Measurements from ENCODE around the gene CACNA1C. TPM values are rescaled to one million over a fixed set of nuclear protein-coding genes. Genes with fewer than 3 reads are reported as not detected.

CACNA1C gene
- total RNA-seq, 4 donors from 2014 or later = 2.0 to 4.2 (median 2.5) TPM

DNA sequence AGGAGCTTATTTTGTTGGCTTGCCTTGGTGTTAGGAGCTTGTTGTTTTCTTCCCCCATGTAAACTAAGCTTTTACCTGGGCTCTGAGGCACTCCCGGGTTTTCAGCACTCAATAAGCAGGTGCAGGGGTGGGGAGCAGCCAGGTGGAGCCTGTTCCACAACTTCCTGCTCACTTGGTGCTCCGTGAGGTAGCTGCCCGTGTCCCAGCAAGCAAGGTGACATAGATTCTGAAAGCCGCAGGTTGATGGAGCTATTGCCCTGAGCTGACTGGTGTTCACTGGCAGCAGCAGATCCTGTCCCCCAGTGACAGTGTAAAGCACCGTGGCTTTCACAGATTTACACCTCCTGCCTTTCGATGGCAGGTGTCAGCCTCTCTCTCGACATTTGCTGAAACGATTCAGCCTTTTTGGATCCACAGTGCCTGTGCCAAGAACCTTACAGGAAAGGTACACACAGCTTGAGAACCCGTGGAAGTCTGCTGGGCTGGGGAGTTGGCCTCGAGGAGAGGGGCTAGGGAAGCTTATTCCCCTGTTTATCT is 446.2 kb downstream of the CACNA1C start:
- H3K36me3 ChIP-seq = no peaks in the 10 kb centered on the region
- TF ChIP-seq, protein P1, sequence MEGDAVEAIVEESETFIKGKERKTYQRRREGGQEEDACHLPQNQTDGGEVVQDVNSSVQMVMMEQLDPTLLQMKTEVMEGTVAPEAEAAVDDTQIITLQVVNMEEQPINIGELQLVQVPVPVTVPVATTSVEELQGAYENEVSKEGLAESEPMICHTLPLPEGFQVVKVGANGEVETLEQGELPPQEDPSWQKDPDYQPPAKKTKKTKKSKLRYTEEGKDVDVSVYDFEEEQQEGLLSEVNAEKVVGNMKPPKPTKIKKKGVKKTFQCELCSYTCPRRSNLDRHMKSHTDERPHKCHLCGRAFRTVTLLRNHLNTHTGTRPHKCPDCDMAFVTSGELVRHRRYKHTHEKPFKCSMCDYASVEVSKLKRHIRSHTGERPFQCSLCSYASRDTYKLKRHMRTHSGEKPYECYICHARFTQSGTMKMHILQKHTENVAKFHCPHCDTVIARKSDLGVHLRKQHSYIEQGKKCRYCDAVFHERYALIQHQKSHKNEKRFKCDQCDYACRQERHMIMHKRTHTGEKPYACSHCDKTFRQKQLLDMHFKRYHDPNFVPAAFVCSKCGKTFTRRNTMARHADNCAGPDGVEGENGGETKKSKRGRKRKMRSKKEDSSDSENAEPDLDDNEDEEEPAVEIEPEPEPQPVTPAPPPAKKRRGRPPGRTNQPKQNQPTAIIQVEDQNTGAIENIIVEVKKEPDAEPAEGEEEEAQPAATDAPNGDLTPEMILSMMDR (IDR thresholded peaks at IDR 0.05) = peak in 4 of 6 experiments; percentile 8 to 45 (median 38)
- TF ChIP-seq POLR2A (IDR thresholded peaks at IDR 0.05) = peak in 1 of 2 donors; percentile 29
- intact Hi-C loops (cut with DNase I) = loop anchor here (10.0 kb wide), 1 partner anchor 86 kb away; no protein-coding TSS in a partner anchor
- no peaks in the 10 kb centered on the region for H3K9me3 ChIP-seq
- WGBS, 2 donors = 46 to 50% methylated on average over 10 of the region's 10 CpGs
- H3K4me1 ChIP-seq = peaks cover 19 to 52% of the 10 kb centered on the region in 2 donors
- DNase-seq = peak; percentile 89
- H3K4me3 ChIP-seq (replicated peaks in 1 of 3) = no peak overlapping the region
- peak overlapping the region in 1 of 3 donors; percentile 30 for H3K27ac ChIP-seq
- H3K27me3 ChIP-seq = no peaks in the 10 kb centered on the region

DNA sequence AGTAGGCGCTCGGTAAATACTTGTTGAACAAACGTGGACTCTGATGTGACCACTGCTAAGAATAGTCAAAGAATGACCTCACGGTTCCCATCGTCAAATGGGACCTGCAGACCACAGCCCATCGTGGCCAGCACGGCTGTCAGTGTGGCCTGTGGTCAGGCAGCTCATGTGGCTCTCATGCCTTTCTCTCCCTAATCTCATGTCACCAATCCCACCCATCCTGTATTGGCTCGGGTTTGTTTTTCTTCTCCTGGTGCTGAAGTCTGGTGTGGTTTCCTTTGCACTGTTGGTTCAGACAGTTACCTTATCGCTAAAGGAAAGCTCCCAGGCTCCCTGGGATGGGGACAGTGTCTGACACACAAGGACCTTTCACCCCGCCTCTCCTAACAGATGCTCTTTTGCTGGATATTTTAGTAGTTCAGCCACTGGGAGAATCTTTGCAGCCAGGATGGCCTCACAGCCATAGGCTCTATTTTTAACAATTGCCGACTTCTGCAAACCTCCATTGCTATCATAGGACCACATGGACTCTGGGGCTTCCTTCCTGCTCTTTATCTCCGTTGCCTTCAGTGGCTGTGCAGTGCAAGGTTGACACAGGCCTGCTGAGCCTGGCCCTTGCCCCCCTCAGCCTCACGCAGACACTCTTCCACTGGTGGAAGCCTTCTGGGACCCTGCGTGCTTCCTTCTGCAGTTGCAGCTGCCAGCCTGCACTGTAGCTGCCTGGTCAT is 448.8 kb downstream of the CACNA1C start:
- 68 to 73% methylated on average over 14 of the region's 14 CpGs for WGBS, 2 donors
- intact Hi-C loops (cut with DNase I) = no loop called here
- H3K27ac ChIP-seq = peak overlapping the region in 1 of 3 donors; percentile 34
- TF ChIP-seq POLR2A (IDR thresholded peaks at IDR 0.05) = no peak
- TF ChIP-seq, protein P1 (IDR thresholded peaks at IDR 0.05) = no peak
- no peak for DNase-seq
- no peaks in the 10 kb centered on the region for H3K27me3 ChIP-seq
- H3K36me3 ChIP-seq = no peaks in the 10 kb centered on the region
- no peaks in the 10 kb centered on the region for H3K9me3 ChIP-seq
- peaks cover 16 to 32% of the 10 kb centered on the region in 2 donors for H3K4me1 ChIP-seq
- H3K4me3 ChIP-seq (replicated peaks in 1 of 3) = no peak overlapping the region

DNA sequence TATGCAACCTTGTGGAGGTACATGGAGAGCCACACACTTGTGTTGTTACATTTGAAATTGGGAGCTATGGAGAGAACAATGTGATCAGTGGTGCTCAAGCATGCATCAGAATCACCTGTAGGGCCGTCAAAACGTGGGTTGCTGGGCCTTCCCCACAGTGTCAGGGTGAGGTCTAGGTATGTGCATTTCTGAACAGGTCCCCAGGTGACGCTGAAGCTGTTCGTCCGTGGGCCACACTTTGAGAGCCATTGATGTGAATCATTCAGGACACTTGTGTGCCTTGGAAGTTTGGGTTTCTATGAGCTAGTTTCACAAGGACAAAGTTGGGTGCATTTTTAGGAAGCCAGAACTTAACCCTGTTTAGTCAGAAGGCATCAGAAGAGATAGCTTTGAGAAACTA is 450.2 kb downstream of the CACNA1C start:
- 30 to 65% methylated on average over 3 to 5 of the region's 5 CpGs for WGBS, 2 donors
- Histone ChIP-seq H3K9me3 (no peaks in the 10 kb centered on the region), H3K4me1 (peaks cover 16 to 32% of the 10 kb centered on the region in 2 donors), H3K27me3 (no peaks in the 10 kb centered on the region), H3K4me3 (replicated peaks in 1 of 3) (no peak overlapping the region), H3K36me3 (no peaks in the 10 kb centered on the region), H3K27ac (no peak overlapping the region)
- intact Hi-C loops (cut with DNase I) = no loop called here
- TF ChIP-seq, protein P1 (IDR thresholded peaks at IDR 0.05) = no peak
- no peak for TF ChIP-seq POLR2A (IDR thresholded peaks at IDR 0.05)
- peak; percentile 74 to 76 for DNase-seq

DNA sequence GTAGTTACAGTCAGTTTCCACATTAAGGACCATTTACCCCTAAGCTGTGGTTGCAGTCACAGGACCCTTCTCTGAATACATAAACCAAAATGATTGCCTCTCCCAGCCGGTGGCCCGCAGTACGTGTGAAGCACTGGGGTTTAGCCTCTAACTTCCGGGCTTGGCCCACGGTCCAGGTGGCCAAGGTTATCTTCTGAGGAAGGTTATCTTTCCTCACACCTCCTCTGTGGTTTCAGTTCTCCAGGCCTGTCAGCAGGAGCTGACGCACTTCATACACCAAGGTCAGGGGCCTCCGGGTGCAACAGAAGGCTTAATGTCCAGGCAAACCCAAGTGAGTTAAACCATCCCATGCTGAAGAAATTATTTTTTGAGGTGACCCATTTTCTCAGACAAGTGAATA is 451.0 kb downstream of the CACNA1C start:
- no peaks in the 10 kb centered on the region for H3K9me3 ChIP-seq
- H3K4me3 ChIP-seq (replicated peaks in 1 of 3) = no peak overlapping the region
- 83 to 88% methylated on average over 6 to 7 of the region's 7 CpGs for WGBS, 2 donors
- no peaks in the 10 kb centered on the region for H3K27me3 ChIP-seq
- no peak for TF ChIP-seq POLR2A (IDR thresholded peaks at IDR 0.05)
- TF ChIP-seq, protein P1 (IDR thresholded peaks at IDR 0.05) = no peak
- DNase-seq = no peak
- peaks cover 12 to 27% of the 10 kb centered on the region in 2 donors for H3K4me1 ChIP-seq
- no peak overlapping the region for H3K27ac ChIP-seq
- intact Hi-C loops (cut with DNase I) = no loop called here
- no peaks in the 10 kb centered on the region for H3K36me3 ChIP-seq

DNA sequence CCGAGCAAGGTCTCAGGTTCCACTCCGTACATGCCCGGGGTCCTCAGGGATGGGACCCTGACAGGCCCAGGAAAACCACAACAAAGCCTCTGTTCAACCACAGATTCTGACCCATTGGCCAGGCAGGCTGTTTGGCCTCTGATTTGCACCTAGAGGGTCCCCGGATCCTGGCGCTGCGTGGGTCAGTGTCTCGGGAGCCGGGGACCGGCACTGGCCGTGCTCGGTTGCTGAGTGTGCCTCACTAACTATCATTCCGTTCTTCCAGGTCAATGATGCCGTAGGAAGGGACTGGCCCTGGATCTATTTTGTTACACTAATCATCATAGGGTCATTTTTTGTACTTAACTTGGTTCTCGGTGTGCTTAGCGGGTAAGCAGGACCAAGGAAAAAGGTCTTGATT is 451.8 kb downstream of the CACNA1C start:
- no peak overlapping the region for H3K4me3 ChIP-seq (replicated peaks in 1 of 3)
- intact Hi-C loops (cut with DNase I) = no loop called here

More for the DNA sequence above, 451.8 kb downstream of the CACNA1C start:
- DNase-seq = no peak
- Histone ChIP-seq H3K36me3 (no peaks in the 10 kb centered on the region), H3K27ac (no peak overlapping the region), H3K9me3 (no peaks in the 10 kb centered on the region), H3K4me1 (peaks cover 12 to 19% of the 10 kb centered on the region in 2 donors), H3K27me3 (no peaks in the 10 kb centered on the region)
- TF ChIP-seq, protein P1 (IDR thresholded peaks at IDR 0.05) = no peak
- no peak for TF ChIP-seq POLR2A (IDR thresholded peaks at IDR 0.05)
- 98 to 99% methylated on average over 15 of the region's 15 CpGs for WGBS, 2 donors
